ENCODE data around the gene PARD3.

- TF ChIP-seq, protein P1, sequence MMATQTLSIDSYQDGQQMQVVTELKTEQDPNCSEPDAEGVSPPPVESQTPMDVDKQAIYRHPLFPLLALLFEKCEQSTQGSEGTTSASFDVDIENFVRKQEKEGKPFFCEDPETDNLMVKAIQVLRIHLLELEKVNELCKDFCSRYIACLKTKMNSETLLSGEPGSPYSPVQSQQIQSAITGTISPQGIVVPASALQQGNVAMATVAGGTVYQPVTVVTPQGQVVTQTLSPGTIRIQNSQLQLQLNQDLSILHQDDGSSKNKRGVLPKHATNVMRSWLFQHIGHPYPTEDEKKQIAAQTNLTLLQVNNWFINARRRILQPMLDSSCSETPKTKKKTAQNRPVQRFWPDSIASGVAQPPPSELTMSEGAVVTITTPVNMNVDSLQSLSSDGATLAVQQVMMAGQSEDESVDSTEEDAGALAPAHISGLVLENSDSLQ (IDR thresholded peaks at IDR 0.05): no peak
- TF ChIP-seq ZNF274 (IDR thresholded peaks at IDR 0.05; ENCODE audit: insufficient read depth, insufficient read length) (no peak), POLR2A (IDR thresholded peaks at IDR 0.05; ENCODE audit: low read depth, low read length) (no peak), SIN3A (IDR thresholded peaks at IDR 0.05; ENCODE audit: low read depth, low read length) (no peak), RAD21 (IDR thresholded peaks at IDR 0.05; ENCODE audit: insufficient read depth, low read depth, low read length) (no peak), MTA3 (IDR thresholded peaks at IDR 0.05; ENCODE audit: borderline replicate concordance, low read length) (no peak), ZNF24 (IDR thresholded peaks at IDR 0.05) (no peak), MLLT1 (IDR thresholded peaks at IDR 0.05) (no peak)
Measured at GRCh38 chr10:34094146-34094696, 720.9 kb downstream of the PARD3 start.

Measured in GM12878 (cell line).